ENCODE data around the gene CCDC97.
A peak's percentile ranks its signal among the peaks of the same experiment; 100 is the strongest.

DNA sequence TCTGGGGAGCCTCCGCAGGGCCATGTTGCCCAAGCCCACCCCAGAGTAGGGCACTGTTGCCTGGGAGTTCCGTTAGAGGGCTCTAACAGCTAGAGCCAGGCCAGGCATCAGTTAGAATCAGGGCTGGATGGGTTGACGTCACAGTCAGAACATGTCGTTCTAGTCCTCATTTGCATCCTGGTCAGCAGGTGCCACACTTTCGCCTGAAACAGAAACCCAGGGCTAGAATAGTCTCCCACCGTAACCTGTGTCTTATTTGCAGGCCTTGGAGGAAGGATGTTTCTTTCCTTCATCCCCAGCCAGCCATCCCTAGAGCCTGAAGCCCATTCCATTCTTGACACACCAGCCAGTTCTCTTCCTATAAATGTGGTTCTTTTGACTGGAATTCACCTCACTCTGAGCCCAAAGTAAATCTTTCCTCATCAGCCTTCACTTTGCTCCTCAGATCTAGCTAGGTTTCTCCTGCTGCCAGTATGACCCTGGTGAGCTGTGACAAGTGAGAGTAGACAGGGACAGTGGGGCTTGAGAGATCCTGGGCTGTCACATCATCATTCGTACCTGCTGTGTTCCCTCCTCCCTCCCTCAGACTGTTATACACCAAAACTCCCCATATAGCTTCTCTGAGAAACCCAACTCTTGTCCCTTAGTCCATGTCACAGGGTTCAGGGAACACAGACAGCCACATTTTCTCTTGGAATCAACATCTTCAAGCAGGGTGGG is 12.2 kb upstream of the CCDC97 start:
- TF ChIP-seq CTCF (IDR thresholded peaks at IDR 0.05; ENCODE audit: low read depth, low read length) (peak; percentile 34; the same call in 1 of the 2 replicates), EZH2phosphoT487 (IDR thresholded peaks at IDR 0.05; ENCODE audit: low read depth) (no peak)

Data from OCI-LY3 (cell line).